Uterus (tissue), 4 donors: ENCODE results near the gene SYTL4. TPM values are rescaled to one million over a fixed set of nuclear protein-coding genes. Genes with fewer than 3 reads are reported as not detected.

ENCODE experiments used
- DNase-seq, 2 donors: peaks; one replicate each; pipeline ENCODE4 v3.0.0-alpha.2; 2019 to 2020
- H3K27ac ChIP-seq, 2 donors: fragments of 200-600 bp; sonication (generic); 1 replicate in 1 of 2; 2 replicates in 1 of 2; pipeline ENCODE4 v1.5.1; 2016 to 2018
- H3K27me3 ChIP-seq, 2 donors: fragments of 200-600 bp; sonication (generic); one replicate each; pipeline ENCODE4 v1.5.1; 2018 to 2019; ENCODE audit warnings: control low read depth in 1 of 2
- H3K36me3 ChIP-seq, 2 donors: fragments of 200-600 bp; sonication (generic); one replicate each; pipeline ENCODE4 v1.5.1; 2019; ENCODE audit warnings: control low read depth in 1 of 2
- H3K4me1 ChIP-seq, 2 donors: fragments of 200-600 bp; sonication (generic); one replicate each; pipeline ENCODE4 v1.5.1; 2018 to 2019; ENCODE audit warnings: control low read depth in 1 of 2
- H3K4me3 ChIP-seq, 2 donors: fragments of 200-600 bp; sonication (generic); 1 replicate in 1 of 2; 2 replicates in 1 of 2; pipeline ENCODE4 v1.5.1; 2018 to 2019; ENCODE audit warnings: mild to moderate bottlenecking in 1 of 2
- H3K9me3 ChIP-seq, 2 donors: fragments of 200-600 bp; sonication (generic); one replicate each; pipeline ENCODE4 v1.5.1; 2019; ENCODE audit warnings: control low read depth in 1 of 2
- CTCF ChIP-seq, 4 experiments: fragments of 200-600 bp in 2 of 4; fragments of 450-650 bp in 2 of 4; sonication (generic) in 2 of 4; IDR thresholded peaks; one replicate each; pipeline ENCODE4 v1.5.1; 2016 to 2019; ENCODE audit warnings: antibody characterized with exemption in 4 of 4, mild to moderate bottlenecking in 2 of 4, moderate library complexity in 1 of 4
- POLR2A ChIP-seq, 2 donors: fragments of 450-650 bp; IDR thresholded peaks; one replicate each; pipeline ENCODE4 v1.6.1; 2016; ENCODE audit warnings: antibody characterized with exemption in 2 of 2, mild to moderate bottlenecking in 1 of 2, moderate library complexity in 1 of 2
- intact Hi-C: fragments of 100-400 bp; cut with DNase I; formaldehyde crosslinking; loops from one replicate; pipeline ENCODE4 v1.15.1; 2023; ENCODE audit warnings: low total_unique reads
- total RNA-seq, 4 donors: library from RNA; depleted of rRNA in 3 of 4; stranded (reverse); fragments of >200 nt in 3 of 4; gene quantifications; one replicate each; pipeline versions ENCODE4 v1.1.0 to v1.2.4, GENCODE V29; 2014 to 2023
- donor health status: DM: yes; HTN: yes; CAD: no.

SYTL4 gene
- total RNA-seq, 4 donors from 2014 or later = 48.0 to 169 (median 83.8) TPM

- Histone ChIP-seq H3K9me3 (no peaks in the 10 kb centered on the region), H3K4me1 (no peaks in the 10 kb centered on the region), H3K36me3 (no peaks in the 10 kb centered on the region), H3K27me3 (no peaks in the 10 kb centered on the region), H3K27ac (peak overlapping the region; percentile 80 to 82), H3K4me3 (peak overlapping the region in 1 of 2 donors; percentile 12)
- TF ChIP-seq POLR2A (IDR thresholded peaks at IDR 0.05) = no peak
- no peak for TF ChIP-seq CTCF (IDR thresholded peaks at IDR 0.05)
- intact Hi-C loops = no loop called here
- DNase-seq = no peak
Measured at GRCh38 chrX:100645106-100645505, 86.8 kb downstream of the SYTL4 start.

GRCh38 chrX:100643956-100644860 lies 87.7 kb downstream of the SYTL4 start, which contains the start of gene SRPX2:
SRPX2 (plus strand) TSS chrX:100644199; CDS start chrX:100646323, 2,124 bp downstream.
- H3K4me1 ChIP-seq = no peaks in the 10 kb centered on the region
- peak within 1 kb of the TSS; percentile 80 to 82 for H3K27ac ChIP-seq
- no peaks in the 10 kb centered on the region for H3K27me3 ChIP-seq
- TF ChIP-seq CTCF (IDR thresholded peaks at IDR 0.05) = no peak
- peak in 1 of 2 donors; percentile 46 for TF ChIP-seq POLR2A (IDR thresholded peaks at IDR 0.05)
- H3K4me3 ChIP-seq = peak within 1 kb of the TSS; percentile 7 to 12
- intact Hi-C loops = no loop called here
- no peaks in the 10 kb centered on the region for H3K9me3 ChIP-seq
- DNase-seq = peak; percentile 52 to 74
- no peaks in the 10 kb centered on the region for H3K36me3 ChIP-seq

- intact Hi-C loops = no loop called here
- no peaks in the 10 kb centered on the region for H3K27me3 ChIP-seq
- TF ChIP-seq POLR2A (IDR thresholded peaks at IDR 0.05) = no peak
- no peak for TF ChIP-seq CTCF (IDR thresholded peaks at IDR 0.05)
Measured at GRCh38 chrX:100643212-100643611, 88.7 kb downstream of the SYTL4 start.

GRCh38 chrX:100642290-100642689 lies 89.6 kb downstream of the SYTL4 start:
- TF ChIP-seq CTCF (IDR thresholded peaks at IDR 0.05) (no peak), POLR2A (IDR thresholded peaks at IDR 0.05) (no peak)
- DNase-seq = no peak
- intact Hi-C loops = no loop called here

More at GRCh38 chrX:100643212-100643611, 88.7 kb downstream of the SYTL4 start:
- Histone ChIP-seq H3K4me1 (no peaks in the 10 kb centered on the region), H3K9me3 (no peaks in the 10 kb centered on the region), H3K27ac (peak overlapping the region; percentile 32 to 48), H3K36me3 (no peaks in the 10 kb centered on the region), H3K4me3 (no peak overlapping the region)
- no peak for DNase-seq

GRCh38 chrX:100636321-100636991 lies 95.5 kb downstream of the SYTL4 start, which contains the start of gene TSPAN6:
TSPAN6 (minus strand) TSS chrX:100636806; CDS start chrX:100636694, 112 bp downstream.
- Histone ChIP-seq H3K27me3 (no peaks in the 10 kb centered on the region), H3K9me3 (no peaks in the 10 kb centered on the region), H3K36me3 (no peaks in the 10 kb centered on the region), H3K27ac (peak within 1 kb of the TSS; percentile 79 to 82), H3K4me1 (no peaks in the 10 kb centered on the region), H3K4me3 (peak within 1 kb of the TSS; percentile 38 to 52)
- TF ChIP-seq CTCF (IDR thresholded peaks at IDR 0.05) = peak; percentile 39 to 50 (median 44)
- TF ChIP-seq POLR2A (IDR thresholded peaks at IDR 0.05) = peak in 1 of 2 donors; percentile 15
- peak; percentile 81 to 83 for DNase-seq
- intact Hi-C loops = no loop called here

More at GRCh38 chrX:100642290-100642689, 89.6 kb downstream of the SYTL4 start:
- H3K4me3 ChIP-seq = no peak overlapping the region
- H3K36me3 ChIP-seq = no peaks in the 10 kb centered on the region
- no peaks in the 10 kb centered on the region for H3K27me3 ChIP-seq
- no peaks in the 10 kb centered on the region for H3K9me3 ChIP-seq
- no peaks in the 10 kb centered on the region for H3K4me1 ChIP-seq
- no peak overlapping the region for H3K27ac ChIP-seq
